ENCODE measurements around the gene EMID1.

Gene EMID1

GRCh38 chr22:29190051-29190450, 15.6 kb upstream of the EMID1 start:
- no peaks in the 10 kb centered on the region for H3K9me3 ChIP-seq (ENCODE audit: control insufficient read depth, low read length)

GRCh38 chr22:29190918-29191317, 14.8 kb upstream of the EMID1 start:
- H3K9me3 ChIP-seq (ENCODE audit: control insufficient read depth, low read length): no peaks in the 10 kb centered on the region
- no peak overlapping the region for H3K9ac ChIP-seq
- H3K27me3 ChIP-seq (ENCODE audit: control insufficient read depth, insufficient read depth, low read length): no peaks in the 10 kb centered on the region
- H3K4me2 ChIP-seq (ENCODE audit: low read length): no peak overlapping the region
- H3K27ac ChIP-seq: no peak overlapping the region
- no peaks in the 10 kb centered on the region for H3K4me1 ChIP-seq
- no peaks in the 10 kb centered on the region for H3K79me2 ChIP-seq
- no peaks in the 10 kb centered on the region for H3K36me3 ChIP-seq (ENCODE audit: control insufficient read depth, insufficient read depth, low read length)
- no peak overlapping the region for H2AFZ ChIP-seq
- no peak for TF ChIP-seq CTCF (IDR thresholded peaks at IDR 0.05)
- no peak overlapping the region for H3K4me3 ChIP-seq (ENCODE audit: low read depth, low read length)

More at GRCh38 chr22:29190051-29190450, 15.6 kb upstream of the EMID1 start:
- Histone ChIP-seq H3K27ac (no peak overlapping the region), H3K4me3 (ENCODE audit: low read depth, low read length) (no peak overlapping the region), H2AFZ (no peak overlapping the region), H3K27me3 (ENCODE audit: control insufficient read depth, insufficient read depth, low read length) (no peaks in the 10 kb centered on the region), H3K4me2 (ENCODE audit: low read length) (no peak overlapping the region), H3K36me3 (ENCODE audit: control insufficient read depth, insufficient read depth, low read length) (no peaks in the 10 kb centered on the region), H3K9ac (no peak overlapping the region), H3K4me1 (no peaks in the 10 kb centered on the region), H3K79me2 (no peaks in the 10 kb centered on the region)
- no peak for TF ChIP-seq CTCF (IDR thresholded peaks at IDR 0.05)

GRCh38 chr22:29193021-29193420, 12.7 kb upstream of the EMID1 start:
- no peaks in the 10 kb centered on the region for H3K27me3 ChIP-seq (ENCODE audit: control insufficient read depth, insufficient read depth, low read length)
- no peak for TF ChIP-seq CTCF (IDR thresholded peaks at IDR 0.05)
- no peaks in the 10 kb centered on the region for H3K4me1 ChIP-seq
- no peaks in the 10 kb centered on the region for H3K36me3 ChIP-seq (ENCODE audit: control insufficient read depth, insufficient read depth, low read length)
- H3K9ac ChIP-seq: no peak overlapping the region
- no peak overlapping the region for H3K27ac ChIP-seq
- H3K9me3 ChIP-seq (ENCODE audit: control insufficient read depth, low read length): no peaks in the 10 kb centered on the region
- no peaks in the 10 kb centered on the region for H3K79me2 ChIP-seq
- no peak overlapping the region for H3K4me3 ChIP-seq (ENCODE audit: low read depth, low read length)
- H2AFZ ChIP-seq: no peak overlapping the region
- H3K4me2 ChIP-seq (ENCODE audit: low read length): no peak overlapping the region

GRCh38 chr22:29194184-29194583, 11.5 kb upstream of the EMID1 start:
- H3K4me3 ChIP-seq (ENCODE audit: low read depth, low read length): no peak overlapping the region
- no peak for TF ChIP-seq CTCF (IDR thresholded peaks at IDR 0.05)
- no peaks in the 10 kb centered on the region for H3K9me3 ChIP-seq (ENCODE audit: control insufficient read depth, low read length)
- no peak overlapping the region for H3K27ac ChIP-seq
- H3K9ac ChIP-seq: no peak overlapping the region
- H3K79me2 ChIP-seq: no peaks in the 10 kb centered on the region
- no peaks in the 10 kb centered on the region for H3K4me1 ChIP-seq
- H2AFZ ChIP-seq: no peak overlapping the region
- H3K4me2 ChIP-seq (ENCODE audit: low read length): no peak overlapping the region
- H3K36me3 ChIP-seq (ENCODE audit: control insufficient read depth, insufficient read depth, low read length): no peaks in the 10 kb centered on the region
- no peaks in the 10 kb centered on the region for H3K27me3 ChIP-seq (ENCODE audit: control insufficient read depth, insufficient read depth, low read length)

GRCh38 chr22:29195118-29195963, 10.4 kb upstream of the EMID1 start:
- Histone ChIP-seq H3K4me3 (ENCODE audit: low read depth, low read length) (no peak overlapping the region), H3K36me3 (ENCODE audit: control insufficient read depth, insufficient read depth, low read length) (no peaks in the 10 kb centered on the region), H3K9ac (no peak overlapping the region), H3K79me2 (no peaks in the 10 kb centered on the region), H2AFZ (peak overlapping the region; percentile 46), H3K4me2 (ENCODE audit: low read length) (no peak overlapping the region), H3K27ac (no peak overlapping the region), H3K9me3 (ENCODE audit: control insufficient read depth, low read length) (no peaks in the 10 kb centered on the region), H3K27me3 (ENCODE audit: control insufficient read depth, insufficient read depth, low read length) (no peaks in the 10 kb centered on the region), H3K4me1 (no peaks in the 10 kb centered on the region)
- TF ChIP-seq CTCF (IDR thresholded peaks at IDR 0.05): no peak

Measured in parathyroid adenoma (tissue), 2 donors.